Mononuclear cell (primary cell): ENCODE measurements around the gene HIPK2. TPM values are rescaled to one million over a fixed set of nuclear protein-coding genes. Genes with fewer than 3 reads are reported as not detected.

Source experiments
- H3K27me3 ChIP-seq: 2 replicates; pipeline ENCODE4 v1.6.0; 2011; ENCODE audit warnings: low read length, control low read depth; ENCODE audit not compliant: insufficient read depth
- H3K4me1 ChIP-seq: 2 replicates; pipeline ENCODE4 v1.5.1; 2011; ENCODE audit warnings: mild to moderate bottlenecking, low read length, control low read depth; ENCODE audit not compliant: insufficient read depth
- H3K4me3 ChIP-seq: 2 replicates; pipeline ENCODE4 v1.5.1; 2011; ENCODE audit warnings: mild to moderate bottlenecking, low read length, moderate library complexity
- H3K9me3 ChIP-seq: 2 replicates; pipeline ENCODE4 v1.5.1; 2011; ENCODE audit warnings: low read depth, mild to moderate bottlenecking, control low read depth, low read length
- total RNA-seq: library from RNA; depleted of rRNA; stranded (reverse); fragments of >200 nt; gene quantifications from one replicate; pipeline ENCODE4 v1.2.3, GENCODE V29; 2012

Gene HIPK2
- total RNA-seq, 1 donor = 14.2 TPM

DNA sequence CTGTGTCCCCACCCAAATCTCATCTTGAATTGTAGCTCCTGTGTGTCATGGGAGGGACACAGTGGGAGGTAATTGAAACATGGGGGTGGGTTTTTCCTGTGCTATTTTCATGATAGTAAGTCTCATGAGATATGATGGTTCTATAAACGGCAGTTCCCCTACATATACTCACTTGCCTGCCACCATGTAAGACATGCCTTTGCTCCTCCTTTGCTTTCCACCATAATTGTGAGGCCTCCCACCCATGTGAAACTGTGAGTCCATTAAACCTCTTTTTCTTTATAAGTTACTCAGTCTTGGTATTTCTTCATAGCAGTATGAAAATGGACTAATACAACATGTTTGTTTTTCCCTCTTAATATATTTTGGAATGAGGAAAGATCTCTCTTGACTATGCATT lies 26.8 kb upstream of the HIPK2 start:
- Histone ChIP-seq H3K9me3 (no peaks in the 10 kb centered on the region), H3K4me3 (no peak overlapping the region), H3K27me3 (no peaks in the 10 kb centered on the region)

DNA sequence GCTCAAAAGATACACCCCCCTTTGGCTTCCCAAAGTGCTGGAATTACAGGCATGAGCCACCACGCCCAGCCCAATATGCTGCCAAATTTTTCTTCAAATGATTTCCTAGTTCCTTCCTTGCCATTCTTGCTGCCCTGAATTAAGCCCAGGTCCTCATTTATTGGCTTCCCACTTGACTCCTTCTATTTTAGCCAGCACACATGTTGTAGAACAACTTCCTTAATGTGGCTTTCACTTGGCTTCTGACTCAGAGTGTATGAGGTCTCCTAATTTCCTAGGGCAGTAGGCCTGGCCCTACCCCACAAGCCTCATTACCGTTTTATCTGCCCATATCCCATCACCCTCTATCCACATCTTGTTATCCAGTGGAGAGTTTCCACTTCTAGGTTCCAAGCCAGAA lies 21.8 kb upstream of the HIPK2 start:
- H3K4me1 ChIP-seq = peaks cover 16% of the 10 kb centered on the region
- no peaks in the 10 kb centered on the region for H3K9me3 ChIP-seq
- H3K4me3 ChIP-seq = no peak overlapping the region
- no peaks in the 10 kb centered on the region for H3K27me3 ChIP-seq

More for the DNA sequence above, 26.8 kb upstream of the HIPK2 start:
- peaks cover 6% of the 10 kb centered on the region for H3K4me1 ChIP-seq

DNA sequence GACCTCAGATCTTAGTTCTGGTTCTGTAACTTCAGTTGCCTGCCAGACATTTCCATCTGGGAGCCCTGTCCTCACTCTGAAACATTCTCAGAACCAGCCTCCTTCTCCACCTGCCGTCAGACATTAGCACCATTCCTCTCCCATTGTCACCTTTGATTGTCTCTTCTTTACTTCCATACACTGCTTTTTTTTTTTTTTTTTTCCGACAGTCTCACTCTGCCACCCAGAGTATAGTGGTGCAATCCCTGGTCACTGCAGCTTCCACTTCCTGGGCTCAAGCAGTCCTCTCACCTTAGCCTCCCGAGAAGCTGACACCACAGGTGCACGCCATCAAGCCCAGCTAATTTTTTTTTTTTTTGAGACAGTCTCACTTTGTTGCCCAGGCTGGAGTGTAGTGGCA lies 21.1 kb upstream of the HIPK2 start:
- no peak overlapping the region for H3K4me3 ChIP-seq
- peaks cover 16% of the 10 kb centered on the region for H3K4me1 ChIP-seq
- H3K9me3 ChIP-seq = no peaks in the 10 kb centered on the region
- no peaks in the 10 kb centered on the region for H3K27me3 ChIP-seq

DNA sequence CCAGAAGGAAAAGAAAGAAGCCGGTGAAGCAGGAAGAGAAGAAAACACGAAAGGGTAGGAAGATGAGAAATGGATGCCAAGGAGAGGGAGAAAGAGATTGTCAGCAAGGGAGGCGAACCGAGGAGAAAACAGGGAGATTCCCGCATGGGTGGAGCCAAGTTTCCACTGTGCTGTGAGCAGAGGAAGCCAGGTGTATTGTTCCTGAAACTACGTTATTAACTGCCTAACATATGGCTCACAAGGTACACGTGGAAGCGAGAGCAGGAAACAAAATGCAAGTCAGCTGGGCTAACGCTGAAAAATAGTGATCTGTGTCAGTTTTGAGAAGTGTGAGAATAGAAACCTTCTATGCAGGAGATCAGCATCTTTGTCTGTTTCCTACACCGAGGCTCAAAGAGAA lies 20.4 kb upstream of the HIPK2 start:
- H3K27me3 ChIP-seq = no peaks in the 10 kb centered on the region
- H3K9me3 ChIP-seq = no peaks in the 10 kb centered on the region

DNA sequence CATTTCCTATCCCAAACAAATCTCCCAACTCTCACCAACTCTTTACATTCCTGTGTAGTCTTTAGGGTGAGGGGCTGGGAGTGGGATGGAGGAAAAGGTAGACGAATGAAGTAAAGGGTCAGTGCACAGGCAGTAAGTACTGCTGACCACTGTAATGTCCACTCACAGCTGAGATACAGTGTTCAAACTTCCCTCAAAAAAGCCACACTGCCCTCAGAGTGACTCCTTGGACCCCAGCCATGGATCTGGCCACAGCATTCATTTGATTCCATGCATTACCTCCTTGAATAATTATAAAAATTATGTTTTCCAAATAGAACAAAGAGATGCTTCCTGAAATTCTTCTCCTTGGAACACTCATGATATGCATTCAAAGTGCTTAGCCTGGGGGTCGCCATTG lies 19.8 kb upstream of the HIPK2 start:
- H3K4me1 ChIP-seq = peaks cover 16% of the 10 kb centered on the region
- H3K4me3 ChIP-seq = no peak overlapping the region
- no peaks in the 10 kb centered on the region for H3K27me3 ChIP-seq
- no peaks in the 10 kb centered on the region for H3K9me3 ChIP-seq

More for the DNA sequence above, 20.4 kb upstream of the HIPK2 start:
- Histone ChIP-seq H3K4me1 (peaks cover 16% of the 10 kb centered on the region), H3K4me3 (no peak overlapping the region)

DNA sequence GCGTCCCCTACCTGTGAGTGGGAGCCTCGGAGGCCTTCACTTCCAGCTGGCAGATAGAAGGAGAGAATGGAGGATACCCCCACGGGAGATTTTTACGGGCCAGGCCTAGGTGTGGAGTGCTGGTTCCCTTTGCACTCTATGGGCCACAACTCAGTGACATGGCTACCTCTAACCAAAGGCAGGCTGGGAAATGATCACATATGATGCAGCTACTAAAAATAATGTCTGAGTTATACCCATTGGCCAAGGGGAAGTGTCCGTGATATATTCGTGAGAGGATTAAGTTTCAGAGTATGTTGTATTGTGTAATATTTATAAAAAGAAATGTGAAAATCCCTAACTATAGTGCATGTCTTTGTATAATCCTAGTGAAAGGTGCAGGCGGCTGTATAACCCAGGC lies 13.5 kb upstream of the HIPK2 start:
- H3K27me3 ChIP-seq = no peaks in the 10 kb centered on the region
- no peaks in the 10 kb centered on the region for H3K9me3 ChIP-seq
- no peak overlapping the region for H3K4me3 ChIP-seq
- H3K4me1 ChIP-seq = peaks cover 4% of the 10 kb centered on the region

DNA sequence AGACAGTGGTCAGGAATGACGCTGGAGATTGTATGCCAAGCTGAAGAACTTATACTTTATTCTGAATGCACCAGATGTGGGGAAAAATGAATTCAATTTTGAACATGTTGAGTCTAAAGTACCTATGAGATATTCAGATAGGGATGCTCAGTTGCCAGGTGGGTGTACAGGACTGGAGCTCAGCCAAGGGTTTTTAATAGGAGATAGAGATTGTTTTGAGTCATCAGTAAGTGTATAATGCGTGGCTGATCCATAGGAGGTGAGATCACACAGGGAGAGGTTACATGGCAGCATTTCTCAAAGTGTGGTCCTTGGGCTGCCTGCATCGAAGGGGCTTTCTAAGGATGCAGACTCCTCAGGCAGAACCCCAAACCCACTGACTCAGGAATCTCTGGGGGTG lies 6.8 kb upstream of the HIPK2 start:
- Histone ChIP-seq H3K9me3 (no peaks in the 10 kb centered on the region), H3K4me1 (no peaks in the 10 kb centered on the region), H3K27me3 (no peaks in the 10 kb centered on the region), H3K4me3 (no peak overlapping the region)

DNA sequence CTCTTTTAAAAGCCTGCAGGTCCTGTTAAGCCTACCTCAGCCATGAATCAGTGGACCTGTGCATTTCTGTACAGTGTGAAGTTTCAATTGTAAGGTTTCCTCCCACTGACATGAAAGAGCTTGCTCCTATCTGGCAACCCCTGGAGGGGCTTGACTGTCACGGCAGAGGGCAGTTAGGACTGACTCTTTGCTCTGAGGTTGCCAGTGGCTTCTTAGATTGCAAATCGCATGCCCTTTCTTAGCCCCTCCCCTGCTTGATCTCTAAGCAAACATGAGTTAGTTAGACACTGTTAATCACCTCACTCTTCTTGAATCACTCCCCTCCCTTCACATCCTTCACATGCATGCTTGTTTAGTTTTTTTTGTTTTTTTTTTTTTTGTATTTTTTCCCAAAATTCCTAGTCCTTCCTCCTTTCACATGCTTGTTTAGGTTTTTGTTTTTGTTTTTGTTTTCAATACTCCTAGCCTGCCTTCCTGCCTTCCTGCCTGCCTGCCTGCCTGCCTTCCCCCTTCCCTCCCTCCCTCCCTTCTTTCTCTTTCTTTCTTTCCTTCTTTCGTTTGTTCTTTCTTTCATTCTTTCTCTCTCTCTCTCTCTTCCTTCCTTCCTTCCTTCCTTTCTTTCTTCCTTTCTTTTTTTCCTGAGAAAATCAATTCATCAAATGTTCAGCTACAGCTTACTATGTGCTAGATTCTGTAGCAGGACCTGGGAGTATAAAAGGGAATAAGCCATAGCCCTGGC lies 6.0 kb upstream of the HIPK2 start:
- Histone ChIP-seq H3K27me3 (no peaks in the 10 kb centered on the region), H3K4me1 (peaks cover 2% of the 10 kb centered on the region), H3K9me3 (no peaks in the 10 kb centered on the region), H3K4me3 (no peak overlapping the region)

DNA sequence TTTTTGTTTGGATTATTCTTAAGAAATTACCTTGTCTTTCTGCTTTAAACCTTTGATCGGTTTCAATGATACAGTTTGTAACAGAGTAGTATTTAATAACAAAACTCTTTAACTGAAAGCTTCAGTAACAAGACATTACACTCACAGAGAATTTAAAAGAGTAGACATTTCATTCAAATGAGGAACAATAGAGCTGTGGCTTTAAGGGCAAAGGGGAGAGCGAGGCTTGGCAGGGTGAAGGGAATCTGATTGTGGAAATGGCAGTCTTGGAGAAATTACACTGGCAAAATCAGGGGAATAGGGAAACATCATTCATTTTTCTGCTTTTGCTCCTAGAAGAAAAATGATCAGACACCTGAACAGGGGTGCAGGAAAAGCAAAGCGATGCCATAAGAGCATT lies 5.1 kb upstream of the HIPK2 start:
- Histone ChIP-seq H3K9me3 (no peaks in the 10 kb centered on the region), H3K27me3 (no peaks in the 10 kb centered on the region)

DNA sequence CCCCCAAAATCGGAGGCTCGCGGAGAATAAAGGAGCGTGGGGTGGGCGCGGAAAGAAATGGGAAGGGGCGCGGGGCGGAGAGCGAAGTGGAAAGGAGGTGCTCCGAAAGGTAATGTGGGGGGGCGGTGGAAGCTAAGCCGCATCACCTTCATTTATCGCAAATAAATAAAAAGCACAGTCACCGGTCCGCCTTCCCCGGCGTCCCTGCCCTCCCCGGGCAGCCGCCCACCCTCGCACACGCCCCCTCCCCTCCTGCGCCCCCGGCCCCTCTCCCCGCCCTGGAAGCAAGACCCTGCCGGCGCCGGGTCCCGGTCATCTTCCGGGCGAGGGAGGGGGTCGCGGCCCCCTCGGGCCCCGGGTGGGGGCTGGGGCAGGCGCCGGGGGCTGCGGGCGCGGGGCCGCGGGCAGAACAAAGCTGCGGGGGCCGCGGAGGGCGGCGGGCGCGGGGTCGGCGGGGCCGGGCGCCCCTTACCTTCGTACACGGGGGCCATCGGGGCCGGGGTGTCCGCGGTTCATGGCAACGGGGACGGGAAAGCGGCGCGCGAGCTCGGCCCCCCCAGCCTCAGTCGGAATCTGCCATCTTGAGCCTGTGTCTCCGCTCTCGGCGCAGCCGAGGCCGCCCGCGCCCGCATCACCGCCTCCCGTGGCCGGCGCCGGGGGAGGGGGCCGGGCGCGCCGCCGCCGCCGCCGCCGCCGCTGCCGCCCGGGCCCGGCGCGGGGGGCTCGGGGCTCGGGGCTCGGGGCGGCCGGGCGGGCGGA lies 486 bp downstream of the HIPK2 start:
- Histone ChIP-seq H3K27me3 (no peaks in the 10 kb centered on the region), H3K4me3 (peak overlapping the region; percentile 89), H3K4me1 (peaks cover 48% of the 10 kb centered on the region), H3K9me3 (no peaks in the 10 kb centered on the region)

More for the DNA sequence above, 5.1 kb upstream of the HIPK2 start:
- Histone ChIP-seq H3K4me1 (peaks cover 7% of the 10 kb centered on the region), H3K4me3 (no peak overlapping the region)

DNA sequence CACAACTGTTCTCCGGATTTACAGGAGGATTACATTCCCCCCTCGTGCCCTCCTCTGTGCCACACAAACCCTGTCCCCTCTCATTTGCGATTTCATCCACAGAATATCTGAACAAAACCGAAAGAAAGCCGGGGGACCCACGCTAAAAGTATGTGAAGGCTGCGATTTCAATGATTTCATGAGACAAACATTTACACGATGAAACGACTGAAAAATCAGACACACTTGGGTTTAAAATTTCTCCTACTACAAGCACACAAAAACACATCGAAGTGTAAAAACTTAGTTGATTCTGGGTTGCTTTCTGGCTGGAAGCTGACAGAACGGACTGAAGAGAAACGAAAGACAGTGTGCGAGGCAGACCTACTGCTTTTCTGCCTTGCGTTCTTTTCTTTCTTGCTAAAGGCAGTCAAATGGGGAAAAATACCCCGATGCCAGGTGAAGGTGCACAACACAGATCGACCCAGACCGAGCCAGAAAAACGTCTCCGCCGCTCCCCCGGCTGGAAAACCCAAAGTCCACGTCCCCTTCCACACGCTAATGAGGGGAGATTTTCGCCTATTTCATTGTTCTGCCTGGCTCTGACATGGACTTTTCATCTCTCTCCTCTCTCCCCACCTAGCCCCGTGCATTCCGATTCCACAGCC lies 1.2 kb downstream of the HIPK2 start:
- Histone ChIP-seq H3K4me1 (peaks cover 55% of the 10 kb centered on the region), H3K4me3 (peak overlapping the region; percentile 89), H3K9me3 (no peaks in the 10 kb centered on the region), H3K27me3 (no peaks in the 10 kb centered on the region)

DNA sequence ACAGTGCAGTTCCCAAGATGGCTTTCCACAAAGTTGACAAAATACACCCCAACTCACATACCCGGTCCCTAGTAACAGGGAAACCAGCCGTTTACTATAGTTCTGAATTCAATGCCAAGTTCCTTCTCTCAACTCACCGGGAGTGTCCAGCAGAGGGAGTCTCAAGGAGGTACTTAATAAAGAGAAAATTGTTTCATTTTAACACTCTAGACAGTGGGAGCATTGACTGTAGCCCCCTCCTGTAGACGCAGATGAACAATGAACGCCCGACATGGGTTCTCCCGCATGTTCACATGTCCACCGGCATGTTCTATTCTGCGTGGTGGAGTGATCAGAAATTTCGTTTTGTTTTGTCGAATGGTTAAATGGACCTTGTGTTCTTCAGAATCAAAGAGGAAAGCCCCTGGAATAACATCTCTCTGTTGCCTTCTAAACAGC lies 1.9 kb downstream of the HIPK2 start:
- Histone ChIP-seq H3K4me1 (peaks cover 62% of the 10 kb centered on the region), H3K9me3 (no peaks in the 10 kb centered on the region), H3K4me3 (peak overlapping the region; percentile 89), H3K27me3 (no peaks in the 10 kb centered on the region)

DNA sequence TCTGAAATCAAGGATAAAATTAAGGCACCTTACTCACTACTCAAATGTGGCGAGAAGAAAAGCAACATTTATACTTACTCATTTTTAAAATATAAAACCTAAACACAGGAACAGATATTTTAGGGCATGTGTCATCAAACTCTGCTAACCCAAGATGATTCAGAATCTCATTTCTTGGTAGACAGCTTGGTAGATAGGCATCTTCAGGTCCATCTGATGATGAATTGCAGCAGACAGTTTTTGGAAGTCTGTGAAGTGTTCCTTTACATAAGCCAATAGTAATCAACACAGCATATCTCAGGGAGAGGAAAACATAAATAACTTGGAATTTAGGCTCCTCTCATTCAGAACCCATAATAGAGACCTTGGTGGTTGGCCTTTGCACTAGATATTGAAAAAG lies 3.4 kb downstream of the HIPK2 start:
- H3K27me3 ChIP-seq = no peaks in the 10 kb centered on the region
- no peak overlapping the region for H3K4me3 ChIP-seq
- H3K9me3 ChIP-seq = no peaks in the 10 kb centered on the region
- H3K4me1 ChIP-seq = peaks cover 71% of the 10 kb centered on the region

DNA sequence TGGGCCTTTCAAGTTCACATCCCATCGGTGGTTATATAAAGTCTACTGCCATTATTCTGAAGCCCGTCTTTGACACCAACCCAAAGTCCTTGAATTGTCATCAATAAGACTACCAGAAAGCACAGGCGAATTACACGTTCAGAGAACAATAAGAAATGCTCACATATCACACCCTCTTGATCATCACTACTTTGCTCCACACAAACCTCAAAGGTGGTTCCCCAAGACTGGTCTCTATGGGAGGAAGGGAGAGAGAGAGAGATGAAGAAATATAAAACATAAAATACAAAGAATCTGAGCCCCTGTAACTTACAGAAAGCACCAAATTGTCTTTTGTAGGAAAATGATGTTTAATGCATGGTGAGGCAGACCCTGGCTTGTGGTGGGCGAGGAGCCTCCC lies 4.4 kb downstream of the HIPK2 start:
- H3K27me3 ChIP-seq = no peaks in the 10 kb centered on the region
- no peak overlapping the region for H3K4me3 ChIP-seq
- no peaks in the 10 kb centered on the region for H3K9me3 ChIP-seq
- H3K4me1 ChIP-seq = peaks cover 74% of the 10 kb centered on the region

DNA sequence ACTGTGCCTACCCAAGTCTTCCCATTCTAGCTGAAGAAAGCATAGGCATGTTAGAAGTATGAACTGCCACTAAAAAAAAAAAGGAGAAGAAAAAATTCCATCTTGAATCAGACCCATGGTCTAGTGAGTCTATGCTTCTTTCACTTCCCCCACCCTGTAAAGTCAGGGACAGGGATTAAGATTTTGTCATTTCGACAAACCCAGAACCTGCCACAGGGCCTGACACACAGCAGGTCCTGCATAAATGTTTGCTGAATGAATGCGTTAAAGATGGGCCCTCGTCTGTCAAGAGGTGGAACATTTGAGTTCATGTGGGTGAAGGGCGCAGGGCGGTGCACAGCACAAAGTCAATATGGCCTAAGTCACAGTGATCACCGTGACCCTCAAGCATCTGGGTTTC lies 4.9 kb downstream of the HIPK2 start:
- no peaks in the 10 kb centered on the region for H3K9me3 ChIP-seq
- peaks cover 79% of the 10 kb centered on the region for H3K4me1 ChIP-seq
- no peaks in the 10 kb centered on the region for H3K27me3 ChIP-seq
- no peak overlapping the region for H3K4me3 ChIP-seq
